NAMALWA (cell line): ENCODE data around the gene MST1.

Experiments used
- DNase-seq: peaks from one replicate; pipeline ENCODE4 v3.0.0-alpha.2; 2015; ENCODE audit warnings: low spot score

Gene MST1

GRCh38 chr3:49717959-49718857 lies 28.9 kb upstream of the MST1 start:
- DNase-seq: no peak

- no peak for DNase-seq
Measured at GRCh38 chr3:49717211-49717958, 28.1 kb upstream of the MST1 start.

GRCh38 chr3:49716691-49717210 lies 27.5 kb upstream of the MST1 start:
- DNase-seq: no peak

- no peak for DNase-seq
Measured at GRCh38 chr3:49716169-49716568, 26.9 kb upstream of the MST1 start.

GRCh38 chr3:49715611-49716121 lies 26.4 kb upstream of the MST1 start:
- DNase-seq: no peak

- no peak for DNase-seq
Measured at GRCh38 chr3:49714728-49715550, 25.7 kb upstream of the MST1 start.

GRCh38 chr3:49713336-49714105 lies 24.2 kb upstream of the MST1 start:
- DNase-seq: no peak

- DNase-seq: no peak
Measured at GRCh38 chr3:49712631-49713317, 23.5 kb upstream of the MST1 start.

- no peak for DNase-seq
Measured at GRCh38 chr3:49712166-49712565, 22.9 kb upstream of the MST1 start.

GRCh38 chr3:49711489-49711888 lies 22.2 kb upstream of the MST1 start:
- DNase-seq: no peak

- no peak for DNase-seq
Measured at GRCh38 chr3:49709852-49710251, 20.6 kb upstream of the MST1 start.

- no peak for DNase-seq
Measured at GRCh38 chr3:49707113-49707480, 17.8 kb upstream of the MST1 start.

- no peak for DNase-seq
Measured at GRCh38 chr3:49706456-49707112, 17.3 kb upstream of the MST1 start.

- no peak for DNase-seq
Measured at GRCh38 chr3:49705390-49705960, 16.2 kb upstream of the MST1 start.

GRCh38 chr3:49704629-49705028 lies 15.4 kb upstream of the MST1 start:
- no peak for DNase-seq

GRCh38 chr3:49703956-49704355 lies 14.7 kb upstream of the MST1 start:
- DNase-seq: no peak

- peak; percentile 75 for DNase-seq
Measured at GRCh38 chr3:49703443-49703927, 14.2 kb upstream of the MST1 start.

- DNase-seq: no peak
Measured at GRCh38 chr3:49702672-49703071, 13.4 kb upstream of the MST1 start.

- no peak for DNase-seq
Measured at GRCh38 chr3:49701388-49702077, 12.3 kb upstream of the MST1 start.
